Measurements from ENCODE around the gene CAMTA1.
A peak's percentile ranks its signal among the peaks of the same experiment; 100 is the strongest.
"Not testable (repeated sequence)": the region's sequence is repeated elsewhere in the genome, so short reads cannot be mapped to it uniquely, and the experiment has no call there.

Gene CAMTA1

GRCh38 chr1:7375329-7375728, 590.1 kb downstream of the CAMTA1 start:
- peaks cover 21% of the 10 kb centered on the region for H3K4me1 ChIP-seq (ENCODE audit: insufficient read depth, low read length)
- H3K36me3 ChIP-seq (ENCODE audit: insufficient read depth, low read length): no peaks in the 10 kb centered on the region
- H3K4me3 ChIP-seq (ENCODE audit: low read length): no peak overlapping the region
- H3K27me3 ChIP-seq (ENCODE audit: insufficient read depth, low read length): no peaks in the 10 kb centered on the region
- 94% methylated on average over 7 of the region's 7 CpGs for WGBS
- H3K9ac ChIP-seq (ENCODE audit: low read depth, low read length): no peak overlapping the region
- no peaks in the 10 kb centered on the region for H3K9me3 ChIP-seq (ENCODE audit: insufficient read depth, low read depth, low read length)
- H3K27ac ChIP-seq (ENCODE audit: low read depth, low read length): no peak overlapping the region

GRCh38 chr1:7375781-7376660, 590.8 kb downstream of the CAMTA1 start:
- peaks cover 21% of the 10 kb centered on the region for H3K4me1 ChIP-seq (ENCODE audit: insufficient read depth, low read length)
- H3K27ac ChIP-seq (ENCODE audit: low read depth, low read length): no peak overlapping the region
- WGBS: 94% methylated on average over 9 of the region's 9 CpGs
- no peaks in the 10 kb centered on the region for H3K27me3 ChIP-seq (ENCODE audit: insufficient read depth, low read length)
- H3K4me3 ChIP-seq (ENCODE audit: low read length): no peak overlapping the region
- no peak overlapping the region for H3K9ac ChIP-seq (ENCODE audit: low read depth, low read length)
- H3K36me3 ChIP-seq (ENCODE audit: insufficient read depth, low read length): no peaks in the 10 kb centered on the region
- no peaks in the 10 kb centered on the region for H3K9me3 ChIP-seq (ENCODE audit: insufficient read depth, low read depth, low read length)

DNA sequence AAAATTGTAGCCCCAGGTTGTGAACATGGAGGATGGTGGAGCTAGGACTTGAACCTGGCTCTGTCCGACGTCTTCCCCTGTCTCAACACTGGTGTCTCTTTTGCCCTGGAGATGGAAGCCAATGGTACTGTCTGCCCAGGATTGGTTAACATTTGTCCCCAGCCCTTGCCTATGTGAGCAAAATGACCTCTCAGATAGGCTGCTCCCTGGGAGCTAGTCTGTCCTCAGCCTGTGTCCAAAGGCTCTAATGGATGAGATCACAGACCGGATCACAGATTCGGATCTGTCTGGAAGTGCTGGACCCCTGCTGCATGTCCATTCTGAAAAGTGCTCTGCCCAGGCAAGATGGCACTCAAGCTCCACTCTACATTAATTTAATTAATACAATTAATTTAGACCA, 591.4 kb downstream of the CAMTA1 start:
- H3K4me1 ChIP-seq (ENCODE audit: insufficient read depth, low read length): peaks cover 21% of the 10 kb centered on the region
- H3K27me3 ChIP-seq (ENCODE audit: insufficient read depth, low read length): no peaks in the 10 kb centered on the region
- WGBS: 96% methylated on average over 4 of the region's 4 CpGs
- H3K27ac ChIP-seq (ENCODE audit: low read depth, low read length): no peak overlapping the region
- no peaks in the 10 kb centered on the region for H3K36me3 ChIP-seq (ENCODE audit: insufficient read depth, low read length)
- no peaks in the 10 kb centered on the region for H3K9me3 ChIP-seq (ENCODE audit: insufficient read depth, low read depth, low read length)
- H3K4me3 ChIP-seq (ENCODE audit: low read length): no peak overlapping the region
- H3K9ac ChIP-seq (ENCODE audit: low read depth, low read length): no peak overlapping the region

DNA sequence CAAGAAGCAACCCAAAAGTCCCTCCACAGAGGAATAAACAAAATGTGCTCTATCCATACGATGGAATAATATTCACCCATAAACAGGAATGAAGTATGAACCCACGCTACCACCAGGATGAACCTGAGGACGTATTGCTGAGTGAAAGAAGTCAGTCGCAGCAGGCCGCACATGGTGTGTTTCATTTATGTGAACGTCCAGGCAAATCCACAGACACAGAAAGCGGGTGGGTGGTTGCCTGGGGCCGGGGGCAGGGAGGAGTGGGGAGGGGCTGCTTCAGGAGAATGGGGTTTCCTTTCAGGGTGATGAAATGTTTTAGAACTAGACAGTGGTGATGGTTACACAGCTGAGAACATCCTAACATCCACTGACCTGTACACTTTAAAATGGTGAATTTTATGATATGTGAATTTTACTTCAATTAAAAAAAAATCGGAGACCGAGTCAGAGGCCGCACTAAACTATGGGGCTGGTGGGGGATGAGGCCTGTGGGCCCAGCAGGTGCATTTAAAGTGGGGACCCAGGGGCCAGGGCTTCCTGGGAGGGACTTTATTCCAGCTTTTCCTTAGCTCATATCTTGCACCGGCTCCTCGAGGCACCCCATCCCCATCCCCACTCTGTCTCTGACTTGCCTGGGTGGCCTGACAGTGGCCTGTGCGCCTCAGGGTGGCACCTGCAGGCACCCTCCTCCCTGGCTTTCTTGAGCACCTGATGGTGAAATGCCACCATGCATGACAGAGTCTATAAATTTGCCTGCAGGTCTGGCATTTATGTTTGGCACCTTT, 593.3 kb downstream of the CAMTA1 start:
- Histone ChIP-seq H3K9me3 (ENCODE audit: insufficient read depth, low read depth, low read length) (no peaks in the 10 kb centered on the region), H3K4me3 (ENCODE audit: low read length) (no peak overlapping the region), H3K27ac (ENCODE audit: low read depth, low read length) (no peak overlapping the region; the same call in 1 of the 2 replicates), H3K27me3 (ENCODE audit: insufficient read depth, low read length) (no peaks in the 10 kb centered on the region), H3K4me1 (ENCODE audit: insufficient read depth, low read length) (peaks cover 21% of the 10 kb centered on the region), H3K36me3 (ENCODE audit: insufficient read depth, low read length) (no peaks in the 10 kb centered on the region), H3K9ac (ENCODE audit: low read depth, low read length) (no peak overlapping the region; the same call in 1 of the 2 replicates)
- WGBS: 92% methylated on average over 14 of the region's 14 CpGs

DNA sequence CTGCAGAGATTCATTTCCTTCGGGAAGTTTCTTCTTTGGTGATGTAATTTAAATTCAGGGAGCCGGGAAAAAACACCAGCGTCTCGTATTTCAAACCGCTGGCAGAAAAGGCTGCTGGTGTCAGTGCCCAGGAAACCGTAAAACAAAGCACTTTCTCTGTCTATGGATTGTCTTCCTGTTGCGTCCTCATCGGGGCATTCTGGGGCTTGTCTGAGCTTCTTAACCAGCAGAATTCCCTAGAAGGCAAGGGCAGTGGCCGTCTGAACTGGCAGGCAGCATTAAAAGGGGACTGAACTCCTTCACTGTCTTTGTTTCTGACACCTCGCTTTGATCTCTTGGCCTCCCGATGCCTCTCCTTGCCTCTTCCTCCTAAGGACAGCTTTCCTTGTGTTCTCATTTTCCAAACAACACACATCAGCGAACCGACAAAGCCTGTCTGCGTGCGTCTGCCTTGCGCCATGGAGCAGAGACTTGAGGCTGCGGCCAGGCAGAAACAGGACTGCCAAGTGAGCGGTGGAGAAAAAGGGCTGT, 594.3 kb downstream of the CAMTA1 start:
- Histone ChIP-seq H3K27me3 (ENCODE audit: insufficient read depth, low read length) (no peaks in the 10 kb centered on the region), H3K4me3 (ENCODE audit: low read length) (peak overlapping the region; percentile 26; the same call in 1 of the 2 replicates), H3K9ac (ENCODE audit: low read depth, low read length) (peak overlapping the region; percentile 56; the same call in 1 of the 2 replicates), H3K27ac (ENCODE audit: low read depth, low read length) (peak overlapping the region; percentile 58), H3K9me3 (ENCODE audit: insufficient read depth, low read depth, low read length) (no peaks in the 10 kb centered on the region), H3K36me3 (ENCODE audit: insufficient read depth, low read length) (no peaks in the 10 kb centered on the region), H3K4me1 (ENCODE audit: insufficient read depth, low read length) (peaks cover 14% of the 10 kb centered on the region)
- 24% methylated on average over 18 of the region's 18 CpGs for WGBS

DNA sequence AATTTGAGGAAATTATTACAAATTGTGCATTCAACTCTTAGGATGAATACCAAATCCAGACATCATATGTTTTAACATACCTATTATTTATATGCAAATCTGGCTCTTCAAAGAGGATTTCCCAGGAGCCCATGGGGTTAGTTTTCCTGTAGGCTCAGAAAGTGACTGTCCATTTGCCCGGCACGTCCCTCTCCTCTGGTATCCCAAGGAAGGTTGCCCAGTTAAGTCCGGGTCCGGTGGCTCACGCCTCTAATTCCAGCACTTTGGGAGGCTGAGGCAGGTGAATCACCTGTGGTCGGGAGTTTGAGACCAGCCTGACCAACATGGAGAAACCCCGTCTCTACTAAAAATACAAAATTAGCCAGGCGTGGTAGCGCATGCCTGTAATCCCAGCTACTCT, 594.8 kb downstream of the CAMTA1 start:
- not testable (repeated sequence) for H3K27me3 ChIP-seq (ENCODE audit: insufficient read depth, low read length); H3K9me3 ChIP-seq (ENCODE audit: insufficient read depth, low read depth, low read length); H3K36me3 ChIP-seq (ENCODE audit: insufficient read depth, low read length)
- H3K4me3 ChIP-seq (ENCODE audit: low read length): 0 out of 2 replicates have a peak overlapping the region, but pooled peaks have one; percentile 26
- peak overlapping the region; percentile 58 for H3K27ac ChIP-seq (ENCODE audit: low read depth, low read length)
- 92% methylated on average over 9 of the region's 9 CpGs for WGBS
- H3K9ac ChIP-seq (ENCODE audit: low read depth, low read length): peak overlapping the region; percentile 56; the same call in 1 of the 2 replicates
- H3K4me1 ChIP-seq (ENCODE audit: insufficient read depth, low read length): peaks cover 14% of the 10 kb centered on the region

GRCh38 chr1:7380712-7381111, 595.5 kb downstream of the CAMTA1 start:
- Histone ChIP-seq H3K36me3 (ENCODE audit: insufficient read depth, low read length) (no peaks in the 10 kb centered on the region), H3K4me1 (ENCODE audit: insufficient read depth, low read length) (peaks cover 14% of the 10 kb centered on the region), H3K9me3 (ENCODE audit: insufficient read depth, low read depth, low read length) (no peaks in the 10 kb centered on the region), H3K9ac (ENCODE audit: low read depth, low read length) (no peak overlapping the region), H3K4me3 (ENCODE audit: low read length) (no peak overlapping the region), H3K27ac (ENCODE audit: low read depth, low read length) (no peak overlapping the region), H3K27me3 (ENCODE audit: insufficient read depth, low read length) (no peaks in the 10 kb centered on the region)
- WGBS: 95% methylated on average over 2 of the region's 3 CpGs

DNA sequence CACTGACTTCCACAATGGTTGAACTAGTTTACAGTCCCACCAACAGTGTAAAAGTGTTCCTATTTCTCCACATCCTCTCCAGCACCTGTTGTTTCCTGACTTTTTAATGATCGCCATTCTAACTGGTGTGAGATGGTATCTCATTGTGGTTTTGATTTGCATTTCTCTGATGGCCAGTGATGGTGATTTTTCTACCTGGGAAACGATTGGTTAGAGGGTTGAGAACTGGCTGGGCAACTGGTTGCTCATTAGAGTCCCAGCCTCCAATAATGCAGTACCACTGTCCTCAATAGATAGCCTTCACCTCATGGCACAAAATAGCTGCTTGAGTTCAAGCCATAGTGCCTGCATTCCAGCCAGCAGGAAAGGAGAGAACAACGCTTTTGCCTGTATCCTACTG, 596.5 kb downstream of the CAMTA1 start:
- H3K4me1 ChIP-seq (ENCODE audit: insufficient read depth, low read length): peaks cover 14% of the 10 kb centered on the region
- not testable (repeated sequence) for H3K27ac ChIP-seq (ENCODE audit: low read depth, low read length); H3K4me3 ChIP-seq (ENCODE audit: low read length); H3K27me3 ChIP-seq (ENCODE audit: insufficient read depth, low read length); H3K9me3 ChIP-seq (ENCODE audit: insufficient read depth, low read depth, low read length); H3K36me3 ChIP-seq (ENCODE audit: insufficient read depth, low read length); H3K9ac ChIP-seq (ENCODE audit: low read depth, low read length)
- 67% methylated on average over 3 of the region's 3 CpGs for WGBS

- WGBS: 98% methylated on average over 5 of the region's 6 CpGs
- H3K4me3 ChIP-seq (ENCODE audit: low read length): no peak overlapping the region
- H3K9me3 ChIP-seq (ENCODE audit: insufficient read depth, low read depth, low read length): no peaks in the 10 kb centered on the region
Observed at GRCh38 chr1:7382971-7383370, 597.7 kb downstream of the CAMTA1 start.

GRCh38 chr1:7383671-7384520, 598.6 kb downstream of the CAMTA1 start:
- no peaks in the 10 kb centered on the region for H3K36me3 ChIP-seq (ENCODE audit: insufficient read depth, low read length)
- H3K9me3 ChIP-seq (ENCODE audit: insufficient read depth, low read depth, low read length): no peaks in the 10 kb centered on the region
- no peak overlapping the region for H3K9ac ChIP-seq (ENCODE audit: low read depth, low read length)
- 96% methylated on average over 13 of the region's 13 CpGs for WGBS
- H3K27me3 ChIP-seq (ENCODE audit: insufficient read depth, low read length): no peaks in the 10 kb centered on the region
- peaks cover 16% of the 10 kb centered on the region for H3K4me1 ChIP-seq (ENCODE audit: insufficient read depth, low read length)
- H3K27ac ChIP-seq (ENCODE audit: low read depth, low read length): no peak overlapping the region
- no peak overlapping the region for H3K4me3 ChIP-seq (ENCODE audit: low read length)

More at GRCh38 chr1:7382971-7383370, 597.7 kb downstream of the CAMTA1 start:
- no peak overlapping the region for H3K27ac ChIP-seq (ENCODE audit: low read depth, low read length)
- peaks cover 14% of the 10 kb centered on the region for H3K4me1 ChIP-seq (ENCODE audit: insufficient read depth, low read length)
- no peaks in the 10 kb centered on the region for H3K27me3 ChIP-seq (ENCODE audit: insufficient read depth, low read length)
- H3K36me3 ChIP-seq (ENCODE audit: insufficient read depth, low read length): no peaks in the 10 kb centered on the region
- no peak overlapping the region for H3K9ac ChIP-seq (ENCODE audit: low read depth, low read length)
